ENCODE results near the gene GCN1.
A peak's percentile ranks its signal among the peaks of the same experiment; 100 is the strongest.

GCN1 gene

GRCh38 chr12:120085920-120086645 lies 108.4 kb downstream of the GCN1 start:
- H3K9me3 ChIP-seq (ENCODE audit: insufficient read depth, low read length) = no peaks in the 10 kb centered on the region
- no peak overlapping the region for H3K27ac ChIP-seq (ENCODE audit: low read length)
- peak overlapping the region; percentile 62 for H2AFZ ChIP-seq (ENCODE audit: low read depth, low read length)
- peaks cover 12% of the 10 kb centered on the region for H3K4me1 ChIP-seq (ENCODE audit: low read length)
- H3K79me2 ChIP-seq (ENCODE audit: low read length) = no peaks in the 10 kb centered on the region
- H3K4me2 ChIP-seq (ENCODE audit: low read length) = peak overlapping the region; percentile 88
- H3K4me3 ChIP-seq (ENCODE audit: low read length) = peak overlapping the region; percentile 76
- TF ChIP-seq EZH2phosphoT487 (IDR thresholded peaks at IDR 0.05; ENCODE audit: low read depth) (no peak), CTCF (IDR thresholded peaks at IDR 0.05; ENCODE audit: low read depth, low read length) (no peak)
- peaks cover 9% of the 10 kb centered on the region for H3K36me3 ChIP-seq (replicated peaks; ENCODE audit: low read depth, low read length)
- H3K9ac ChIP-seq (ENCODE audit: low read length) = peak overlapping the region; percentile 65; the same call in 1 of the 2 replicates
- H4K20me1 ChIP-seq (ENCODE audit: insufficient read depth, low read length) = no peaks in the 10 kb centered on the region
- H3K27me3 ChIP-seq (ENCODE audit: low read depth, low read length) = no peaks in the 10 kb centered on the region

GRCh38 chr12:120081641-120082040 lies 112.9 kb downstream of the GCN1 start:
- Histone ChIP-seq H3K4me1 (ENCODE audit: low read length) (peaks cover 4% of the 10 kb centered on the region; the same call in 1 of the 2 replicates), H3K27ac (ENCODE audit: low read length) (no peak overlapping the region), H3K79me2 (ENCODE audit: low read length) (no peaks in the 10 kb centered on the region), H2AFZ (ENCODE audit: low read depth, low read length) (no peak overlapping the region), H3K9me3 (ENCODE audit: insufficient read depth, low read length) (no peaks in the 10 kb centered on the region), H3K4me2 (ENCODE audit: low read length) (no peak overlapping the region), H3K4me3 (ENCODE audit: low read length) (no peak overlapping the region), H3K27me3 (ENCODE audit: low read depth, low read length) (no peaks in the 10 kb centered on the region), H3K9ac (ENCODE audit: low read length) (no peak overlapping the region), H3K36me3 (replicated peaks; ENCODE audit: low read depth, low read length) (peaks cover 5% of the 10 kb centered on the region), H4K20me1 (ENCODE audit: insufficient read depth, low read length) (no peaks in the 10 kb centered on the region)
- TF ChIP-seq CTCF (IDR thresholded peaks at IDR 0.05; ENCODE audit: low read depth, low read length) (no peak), EZH2phosphoT487 (IDR thresholded peaks at IDR 0.05; ENCODE audit: low read depth) (no peak)

- H3K79me2 ChIP-seq (ENCODE audit: low read length) = no peaks in the 10 kb centered on the region
- no peak overlapping the region for H3K9ac ChIP-seq (ENCODE audit: low read length)
- H2AFZ ChIP-seq (ENCODE audit: low read depth, low read length) = no peak overlapping the region
- no peaks in the 10 kb centered on the region for H4K20me1 ChIP-seq (ENCODE audit: insufficient read depth, low read length)
- no peak overlapping the region for H3K4me2 ChIP-seq (ENCODE audit: low read length)
- H3K9me3 ChIP-seq (ENCODE audit: insufficient read depth, low read length) = no peaks in the 10 kb centered on the region
- H3K36me3 ChIP-seq (replicated peaks; ENCODE audit: low read depth, low read length) = peaks cover 6% of the 10 kb centered on the region
- TF ChIP-seq CTCF (IDR thresholded peaks at IDR 0.05; ENCODE audit: low read depth, low read length) = no peak
- no peak for TF ChIP-seq EZH2phosphoT487 (IDR thresholded peaks at IDR 0.05; ENCODE audit: low read depth)
- H3K4me1 ChIP-seq (ENCODE audit: low read length) = peaks cover 10% of the 10 kb centered on the region
- no peak overlapping the region for H3K27ac ChIP-seq (ENCODE audit: low read length)
- H3K27me3 ChIP-seq (ENCODE audit: low read depth, low read length) = no peaks in the 10 kb centered on the region
- no peak overlapping the region for H3K4me3 ChIP-seq (ENCODE audit: low read length)
These were observed 114.8 kb downstream of the GCN1 start for GRCh38 chr12:120079411-120080400.

- H2AFZ ChIP-seq (ENCODE audit: low read depth, low read length) = no peak overlapping the region
- no peaks in the 10 kb centered on the region for H4K20me1 ChIP-seq (ENCODE audit: insufficient read depth, low read length)
- H3K27me3 ChIP-seq (ENCODE audit: low read depth, low read length) = no peaks in the 10 kb centered on the region
- TF ChIP-seq EZH2phosphoT487 (IDR thresholded peaks at IDR 0.05; ENCODE audit: low read depth) (no peak), CTCF (IDR thresholded peaks at IDR 0.05; ENCODE audit: low read depth, low read length) (no peak)
- no peak overlapping the region for H3K4me3 ChIP-seq (ENCODE audit: low read length)
- no peaks in the 10 kb centered on the region for H3K79me2 ChIP-seq (ENCODE audit: low read length)
- H3K36me3 ChIP-seq (replicated peaks; ENCODE audit: low read depth, low read length) = peaks cover 6% of the 10 kb centered on the region
- no peak overlapping the region for H3K27ac ChIP-seq (ENCODE audit: low read length)
- H3K4me1 ChIP-seq (ENCODE audit: low read length) = peaks cover 13% of the 10 kb centered on the region
- H3K9me3 ChIP-seq (ENCODE audit: insufficient read depth, low read length) = no peaks in the 10 kb centered on the region
- H3K4me2 ChIP-seq (ENCODE audit: low read length) = no peak overlapping the region
- no peak overlapping the region for H3K9ac ChIP-seq (ENCODE audit: low read length)
These were observed 115.6 kb downstream of the GCN1 start for GRCh38 chr12:120078868-120079267.

All from OCI-LY3 (cell line).